ENCODE data around the gene RAB28. TPM values are rescaled to one million over a fixed set of nuclear protein-coding genes. Genes with fewer than 3 reads are reported as not detected.

Gene RAB28
- total and polyA plus RNA-seq, 4 donors: 11.3 to 27.7 (median 15.0) TPM

- Histone ChIP-seq H3K4me3 (no peak overlapping the region), H3K27ac (ENCODE audit: low read depth in 1 of 2, low read length in 1 of 2) (no peak overlapping the region), H3K9me3 (ENCODE audit: control insufficient read depth in 4 of 4, insufficient read depth in 3 of 4, low read length in 3 of 4) (peaks cover 0 to 26% (median 7%) of the 10 kb centered on the region in 4 donors), H3K9ac (ENCODE audit: insufficient read depth in 1 of 2, low read length in 2 of 2) (no peak overlapping the region), H3K27me3 (ENCODE audit: control insufficient read depth in 3 of 3, insufficient read depth in 3 of 3, low read length in 2 of 3) (peaks cover 33 to 99% (median 94%) of the 10 kb centered on the region in 3 donors), H3K36me3 (ENCODE audit: control insufficient read depth in 4 of 4, insufficient read depth in 4 of 4, low read length in 4 of 4) (no peaks in the 10 kb centered on the region), H3K4me1 (ENCODE audit: control insufficient read depth in 5 of 5, insufficient read depth in 5 of 5, low read length in 5 of 5) (peaks cover 0 to 20% (median 5%) of the 10 kb centered on the region in 5 donors)
- no peak for DNase-seq
- ATAC-seq (ENCODE audit: insufficient read depth, low FRiP score): no peak
- no peak for TF ChIP-seq CTCF (IDR thresholded peaks at IDR 0.05; ENCODE audit: control extremely low read depth, extremely low read depth)
- WGBS, 2 donors: 3 to 4% methylated on average over 40 to 46 of the region's 46 CpGs
Measured at GRCh38 chr4:13527192-13527980, 43.2 kb upstream of the RAB28 start.

GRCh38 chr4:13526658-13527057 lies 42.5 kb upstream of the RAB28 start:
- 33 to 41% methylated on average over 3 of the region's 3 CpGs for WGBS, 2 donors
- ATAC-seq (ENCODE audit: insufficient read depth, low FRiP score) (no peak), DNase-seq (no peak)
- Histone ChIP-seq H3K9me3 (ENCODE audit: control insufficient read depth in 4 of 4, insufficient read depth in 3 of 4, low read length in 3 of 4) (peaks cover 0 to 26% (median 7%) of the 10 kb centered on the region in 4 donors), H3K27ac (ENCODE audit: low read depth in 1 of 2, low read length in 1 of 2) (no peak overlapping the region), H3K4me3 (no peak overlapping the region), H3K4me1 (ENCODE audit: control insufficient read depth in 5 of 5, insufficient read depth in 5 of 5, low read length in 5 of 5) (peaks cover 0 to 20% (median 5%) of the 10 kb centered on the region in 5 donors), H3K27me3 (ENCODE audit: control insufficient read depth in 3 of 3, insufficient read depth in 3 of 3, low read length in 2 of 3) (peaks cover 31 to 99% (median 94%) of the 10 kb centered on the region in 3 donors), H3K9ac (ENCODE audit: insufficient read depth in 1 of 2, low read length in 2 of 2) (no peak overlapping the region), H3K36me3 (ENCODE audit: control insufficient read depth in 4 of 4, insufficient read depth in 4 of 4, low read length in 4 of 4) (no peaks in the 10 kb centered on the region)
- TF ChIP-seq CTCF (IDR thresholded peaks at IDR 0.05; ENCODE audit: control extremely low read depth, extremely low read depth): no peak

- Histone ChIP-seq H3K27ac (ENCODE audit: low read depth in 1 of 2, low read length in 1 of 2) (no peak overlapping the region), H3K9me3 (ENCODE audit: control insufficient read depth in 4 of 4, insufficient read depth in 3 of 4, low read length in 3 of 4) (peaks cover 0 to 22% (median 7%) of the 10 kb centered on the region in 4 donors), H3K4me1 (ENCODE audit: control insufficient read depth in 5 of 5, insufficient read depth in 5 of 5, low read length in 5 of 5) (peaks cover 0 to 15% (median 0%) of the 10 kb centered on the region in 5 donors), H3K9ac (ENCODE audit: insufficient read depth in 1 of 2, low read length in 2 of 2) (no peak overlapping the region), H3K4me3 (no peak overlapping the region), H3K27me3 (ENCODE audit: control insufficient read depth in 3 of 3, insufficient read depth in 3 of 3, low read length in 2 of 3) (peaks cover 22 to 99% (median 94%) of the 10 kb centered on the region in 3 donors), H3K36me3 (ENCODE audit: control insufficient read depth in 4 of 4, insufficient read depth in 4 of 4, low read length in 4 of 4) (no peaks in the 10 kb centered on the region)
- DNase-seq (no peak), ATAC-seq (ENCODE audit: insufficient read depth, low FRiP score) (no peak)
- TF ChIP-seq CTCF (IDR thresholded peaks at IDR 0.05; ENCODE audit: control extremely low read depth, extremely low read depth): no peak
- WGBS, 2 donors: 36 to 44% methylated on average over 4 of the region's 4 CpGs
Measured at GRCh38 chr4:13525606-13526281, 41.6 kb upstream of the RAB28 start.

Measured in lung (tissue), 12 donors.